HL-60 (cell line): ENCODE measurements around the gene INO80C.

Experiments used
- CTCF ChIP-seq: IDR thresholded peaks from one replicate; pipeline ENCODE4 v1.5.1; 2011; ENCODE audit warnings: low read length, control low read depth, inconsistent platforms; ENCODE audit not compliant: insufficient read depth
- POLR2AphosphoS5 ChIP-seq: IDR thresholded peaks from 2 replicates; pipeline ENCODE4 v1.6.1; 2012; ENCODE audit warnings: low read depth

- TF ChIP-seq CTCF (no peak), POLR2AphosphoS5 (no peak)
Measured at GRCh38 chr18:35418610-35419009, 79.2 kb downstream of the INO80C start.
